ENCODE measurements around the gene ELANE. TPM values are rescaled to one million over a fixed set of nuclear protein-coding genes. Genes with fewer than 3 reads are reported as not detected.
"Not testable (repeated sequence)": the region's sequence is repeated elsewhere in the genome, so short reads cannot be mapped to it uniquely, and the experiment has no call there.

The ELANE gene
- total RNA-seq, 1 experiment from 2014 or later = not detected

- CTCF ChIA-PET = no interaction called here
- intact Hi-C loops (cut with micrococcal nuclease; ENCODE audit: unreplicated experiment) = no loop called here
Measured at GRCh38 chr19:890831-891230, 38.7 kb downstream of the ELANE start.

GRCh38 chr19:891421-892200, 39.5 kb downstream of the ELANE start:
- H3K9me3 ChIP-seq; H3K9me3 Mint-ChIP-seq (ENCODE audit: unreplicated experiment); H3K27me3 ChIP-seq (replicated peaks; ENCODE audit: control insufficient read depth, insufficient read depth, low read length); CTCF ChIA-PET; H3K36me3 ChIP-seq (ENCODE audit: control insufficient read depth, insufficient read depth, low read length); intact Hi-C loops (cut with micrococcal nuclease; ENCODE audit: unreplicated experiment); DNase-seq; H3K27me3 Mint-ChIP-seq (ENCODE audit: insufficient read depth, unreplicated experiment); H3K4me1 ChIP-seq; BruUV-seq (replicated peaks); H3K4me1 Mint-ChIP-seq (ENCODE audit: low read depth, unreplicated experiment); POLR2A ChIA-PET: not testable (repeated sequence)
- Mint-ChIP-seq H3K36me3 (ENCODE audit: insufficient read depth, unreplicated experiment) (peaks cover 38% of the 10 kb centered on the region), H3K4me3 (ENCODE audit: unreplicated experiment) (peak overlapping the region; percentile 85), H3K27ac (ENCODE audit: unreplicated experiment) (peak overlapping the region; percentile 99)
- peak overlapping the region; percentile 84 for H3K4me3 ChIP-seq (ENCODE audit: low read depth, low read length)

More at GRCh38 chr19:890831-891230, 38.7 kb downstream of the ELANE start:
- no peaks in the 10 kb centered on the region for H3K9me3 Mint-ChIP-seq (ENCODE audit: unreplicated experiment)
- DNase-seq = no peak
- no peaks in the 10 kb centered on the region for H3K27me3 ChIP-seq (replicated peaks; ENCODE audit: control insufficient read depth, insufficient read depth, low read length)
- H3K27me3 Mint-ChIP-seq (ENCODE audit: insufficient read depth, unreplicated experiment) = no peaks in the 10 kb centered on the region
- H3K4me3 Mint-ChIP-seq (ENCODE audit: unreplicated experiment) = peak overlapping the region; percentile 67
- peak overlapping the region; percentile 66 for H3K27ac Mint-ChIP-seq (ENCODE audit: unreplicated experiment)
- no peak overlapping the region for H3K4me3 ChIP-seq (ENCODE audit: low read depth, low read length)
- peaks cover 38% of the 10 kb centered on the region for H3K36me3 Mint-ChIP-seq (ENCODE audit: insufficient read depth, unreplicated experiment)
- POLR2A ChIA-PET = no interaction called here
- no TSS peak for BruUV-seq (replicated peaks)
- TF ChIP-seq CTCF (IDR thresholded peaks at IDR 0.05; ENCODE audit: insufficient read depth in 1 of 2, low read depth in 1 of 2, low read length in 1 of 2, severe bottlenecking in 1 of 2, unreplicated experiment in 1 of 2) = no peak
- H3K9me3 ChIP-seq = no peaks in the 10 kb centered on the region
- no peaks in the 10 kb centered on the region for H3K4me1 Mint-ChIP-seq (ENCODE audit: low read depth, unreplicated experiment)
- peaks cover 2% of the 10 kb centered on the region for H3K36me3 ChIP-seq (ENCODE audit: control insufficient read depth, insufficient read depth, low read length)
- H3K4me1 ChIP-seq = no peaks in the 10 kb centered on the region

GRCh38 chr19:892243-892893, 40.3 kb downstream of the ELANE start:
- no peaks in the 10 kb centered on the region for H3K4me1 Mint-ChIP-seq (ENCODE audit: low read depth, unreplicated experiment)
- intact Hi-C loops (cut with micrococcal nuclease; ENCODE audit: unreplicated experiment) = no loop called here
- CTCF ChIA-PET = no interaction called here
- peaks cover 42% of the 10 kb centered on the region for H3K36me3 Mint-ChIP-seq (ENCODE audit: insufficient read depth, unreplicated experiment)
- Histone ChIP-seq H3K9me3 (no peaks in the 10 kb centered on the region), H3K4me1 (no peaks in the 10 kb centered on the region), H3K27me3 (replicated peaks; ENCODE audit: control insufficient read depth, insufficient read depth, low read length) (no peaks in the 10 kb centered on the region), H3K4me3 (ENCODE audit: low read depth, low read length) (peak overlapping the region; percentile 84), H3K36me3 (ENCODE audit: control insufficient read depth, insufficient read depth, low read length) (peaks cover 2% of the 10 kb centered on the region)
- peak overlapping the region; percentile 99 for H3K27ac Mint-ChIP-seq (ENCODE audit: unreplicated experiment)
- POLR2A ChIA-PET = no interaction called here
- no peaks in the 10 kb centered on the region for H3K27me3 Mint-ChIP-seq (ENCODE audit: insufficient read depth, unreplicated experiment)
- H3K9me3 Mint-ChIP-seq (ENCODE audit: unreplicated experiment) = no peaks in the 10 kb centered on the region
- no peak for DNase-seq
- no TSS peak for BruUV-seq (replicated peaks)
- peak overlapping the region; percentile 85 for H3K4me3 Mint-ChIP-seq (ENCODE audit: unreplicated experiment)
- TF ChIP-seq CTCF (IDR thresholded peaks at IDR 0.05; ENCODE audit: insufficient read depth in 1 of 2, low read depth in 1 of 2, low read length in 1 of 2, severe bottlenecking in 1 of 2, unreplicated experiment in 1 of 2) = no peak

Measured in Caco-2 (cell line).